CD4-positive, alpha-beta T cell treated with Interleukin-4 for 4 hours (primary cell): ENCODE measurements around the gene NPAS3.

ENCODE experiments used
- DNase-seq: peaks from one replicate; pipeline ENCODE4 v3.0.0-alpha.2; 2020

The NPAS3 gene

GRCh38 chr14:33566082-33566481, 627.4 kb downstream of the NPAS3 start:
- no peak for DNase-seq

GRCh38 chr14:33567023-33567728, 628.5 kb downstream of the NPAS3 start:
- no peak for DNase-seq

- no peak for DNase-seq
Observed at GRCh38 chr14:33567731-33568130, 629.1 kb downstream of the NPAS3 start.

GRCh38 chr14:33568935-33569579, 630.4 kb downstream of the NPAS3 start:
- DNase-seq, result no peak

GRCh38 chr14:33569821-33570687, 631.4 kb downstream of the NPAS3 start:
- DNase-seq, result no peak

- no peak for DNase-seq
Observed at GRCh38 chr14:33570694-33571310, 632.1 kb downstream of the NPAS3 start.

- no peak for DNase-seq
Observed at GRCh38 chr14:33573301-33573880, 634.7 kb downstream of the NPAS3 start.

- DNase-seq, result no peak
Observed at GRCh38 chr14:33576014-33576413, 637.3 kb downstream of the NPAS3 start.

- no peak for DNase-seq
Observed at GRCh38 chr14:33578461-33579216, 640.0 kb downstream of the NPAS3 start.

- DNase-seq, result no peak
Observed at GRCh38 chr14:33580231-33580749, 641.6 kb downstream of the NPAS3 start.

GRCh38 chr14:33580841-33581240, 642.2 kb downstream of the NPAS3 start:
- DNase-seq, result no peak

GRCh38 chr14:33584697-33585096, 646.0 kb downstream of the NPAS3 start:
- no peak for DNase-seq

GRCh38 chr14:33586806-33587205, 648.1 kb downstream of the NPAS3 start:
- no peak for DNase-seq

GRCh38 chr14:33587791-33588190, 649.1 kb downstream of the NPAS3 start:
- DNase-seq, result no peak

- no peak for DNase-seq
Observed at GRCh38 chr14:33588771-33589170, 650.1 kb downstream of the NPAS3 start.

- no peak for DNase-seq
Observed at GRCh38 chr14:33589334-33589733, 650.7 kb downstream of the NPAS3 start.

GRCh38 chr14:33590891-33591630, 652.4 kb downstream of the NPAS3 start:
- DNase-seq, result no peak

GRCh38 chr14:33592297-33592696, 653.6 kb downstream of the NPAS3 start:
- no peak for DNase-seq

- no peak for DNase-seq
Observed at GRCh38 chr14:33596211-33597080, 657.8 kb downstream of the NPAS3 start.

GRCh38 chr14:33598582-33598981, 659.9 kb downstream of the NPAS3 start:
- DNase-seq, result no peak
